ENCODE data around the gene HOXD13.

HOXD13 gene

GRCh38 chr2:176080540-176081375, 11.8 kb upstream of the HOXD13 start:
- no peak for DNase-seq (ENCODE audit: low read depth in 2 of 2)

- no peak for DNase-seq (ENCODE audit: low read depth in 2 of 2)
Observed at GRCh38 chr2:176081376-176081836, 11.1 kb upstream of the HOXD13 start.

- no peak for DNase-seq (ENCODE audit: low read depth in 2 of 2)
Observed at GRCh38 chr2:176081837-176082524, 10.5 kb upstream of the HOXD13 start.

GRCh38 chr2:176082525-176082823, 10.0 kb upstream of the HOXD13 start:
- DNase-seq (ENCODE audit: low read depth in 2 of 2), result no peak

- no peak for DNase-seq (ENCODE audit: low read depth in 2 of 2)
Observed at GRCh38 chr2:176082824-176083751, 9.4 kb upstream of the HOXD13 start.

- DNase-seq (ENCODE audit: low read depth in 2 of 2), result no peak
Observed at GRCh38 chr2:176083796-176084261, 8.7 kb upstream of the HOXD13 start, which contains the start of gene EVX2. EVX2 (minus strand) TSS chr2:176083962; CDS start chr2:176083776, 186 bp downstream.

- DNase-seq (ENCODE audit: low read depth in 2 of 2), result no peak
Observed at GRCh38 chr2:176084611-176085119, 7.9 kb upstream of the HOXD13 start.

- DNase-seq (ENCODE audit: low read depth in 2 of 2), result no peak
Observed at GRCh38 chr2:176085120-176085788, 7.3 kb upstream of the HOXD13 start.

GRCh38 chr2:176085861-176086771, 6.4 kb upstream of the HOXD13 start:
- DNase-seq (ENCODE audit: low read depth in 2 of 2), result no peak

GRCh38 chr2:176087330-176088047, 5.0 kb upstream of the HOXD13 start:
- no peak for DNase-seq (ENCODE audit: low read depth in 2 of 2)

GRCh38 chr2:176088048-176088936, 4.2 kb upstream of the HOXD13 start:
- no peak for DNase-seq (ENCODE audit: low read depth in 2 of 2)

GRCh38 chr2:176088937-176089842, 3.3 kb upstream of the HOXD13 start:
- DNase-seq (ENCODE audit: low read depth in 2 of 2), result no peak

GRCh38 chr2:176089843-176090395, 2.6 kb upstream of the HOXD13 start:
- DNase-seq (ENCODE audit: low read depth in 2 of 2), result no peak

- no peak for DNase-seq (ENCODE audit: low read depth in 2 of 2)
Observed at GRCh38 chr2:176090862-176091261, 1.7 kb upstream of the HOXD13 start.

- no peak for DNase-seq (ENCODE audit: low read depth in 2 of 2)
Observed at GRCh38 chr2:176091329-176092258, 927 bp upstream of the HOXD13 start.

All from fibroblast of skin of left quadriceps (primary cell).